ENCODE measurements around the gene LGI4.

Gene LGI4

DNA sequence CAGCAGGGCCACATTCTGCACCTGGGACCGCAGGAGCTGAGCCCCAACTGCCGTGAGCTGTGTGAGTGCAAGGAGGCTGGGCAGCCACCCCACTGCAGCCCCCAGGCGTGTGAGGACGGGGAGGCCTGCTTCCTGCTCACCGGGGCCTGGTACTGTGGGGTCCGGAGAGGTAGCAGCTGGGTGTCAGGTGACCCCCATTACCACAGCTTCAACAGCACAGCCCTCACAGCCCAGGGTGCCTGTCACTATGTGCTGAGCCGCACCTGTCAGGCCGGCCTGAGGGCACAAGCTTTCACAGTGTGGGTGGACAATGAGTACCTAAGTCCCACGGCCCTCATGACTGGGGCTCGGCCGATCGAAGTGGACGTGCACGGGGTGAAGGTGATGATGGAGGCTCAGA is 55.0 kb downstream of the LGI4 start:
- POLR2A ChIA-PET, result no interaction called here
- CTCF ChIA-PET, result interaction anchor here (0.8 to 9.6 kb wide), 3 partner anchors 9 to 35 kb away, joined by 3 to 89 read pairs (median 6); no protein-coding TSS in a partner anchor
- DNase-seq (ENCODE audit: low read depth, low spot score), result no peak

DNA sequence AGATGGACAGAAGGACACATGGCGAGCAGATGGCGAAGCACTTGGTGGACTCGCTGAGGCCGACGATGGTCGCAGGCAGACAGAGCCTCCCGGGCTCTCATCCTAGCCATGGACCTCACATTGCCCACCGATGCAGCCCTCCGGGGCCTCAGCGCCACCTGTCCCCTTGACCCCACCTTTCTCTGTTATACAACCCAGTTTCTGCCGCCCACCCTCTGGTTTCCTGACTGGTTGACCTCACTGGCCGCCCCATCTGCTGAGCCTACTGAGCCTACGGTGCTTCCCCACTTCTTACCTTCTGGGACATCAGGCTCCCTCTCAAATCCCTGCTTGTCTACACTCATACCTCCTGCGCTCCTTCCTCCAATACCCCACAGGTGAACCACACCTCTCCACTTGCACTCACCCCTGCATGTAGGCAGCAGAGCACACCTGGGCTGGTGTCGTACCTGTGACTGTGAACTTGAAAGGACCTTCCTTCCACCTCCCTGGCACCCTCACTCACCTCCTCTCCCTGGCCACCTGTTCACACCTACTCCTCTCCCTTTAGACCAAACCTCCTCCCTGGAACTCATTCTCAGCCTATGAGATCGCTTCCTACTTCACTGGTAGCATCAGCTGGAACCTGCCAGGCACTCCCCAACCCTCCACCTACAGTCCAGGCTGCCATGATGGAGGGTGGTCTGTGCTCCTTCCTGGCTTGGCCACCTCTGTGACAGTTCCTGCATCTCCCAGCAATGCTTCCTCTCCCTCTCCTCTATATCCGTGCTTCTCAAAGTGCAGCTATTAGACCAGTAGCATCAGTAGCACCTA is 57.2 kb downstream of the LGI4 start:
- no peak overlapping the region for H3K4me3 ChIP-seq (ENCODE audit: low read depth, low read length)
- TF ChIP-seq, protein P1, sequence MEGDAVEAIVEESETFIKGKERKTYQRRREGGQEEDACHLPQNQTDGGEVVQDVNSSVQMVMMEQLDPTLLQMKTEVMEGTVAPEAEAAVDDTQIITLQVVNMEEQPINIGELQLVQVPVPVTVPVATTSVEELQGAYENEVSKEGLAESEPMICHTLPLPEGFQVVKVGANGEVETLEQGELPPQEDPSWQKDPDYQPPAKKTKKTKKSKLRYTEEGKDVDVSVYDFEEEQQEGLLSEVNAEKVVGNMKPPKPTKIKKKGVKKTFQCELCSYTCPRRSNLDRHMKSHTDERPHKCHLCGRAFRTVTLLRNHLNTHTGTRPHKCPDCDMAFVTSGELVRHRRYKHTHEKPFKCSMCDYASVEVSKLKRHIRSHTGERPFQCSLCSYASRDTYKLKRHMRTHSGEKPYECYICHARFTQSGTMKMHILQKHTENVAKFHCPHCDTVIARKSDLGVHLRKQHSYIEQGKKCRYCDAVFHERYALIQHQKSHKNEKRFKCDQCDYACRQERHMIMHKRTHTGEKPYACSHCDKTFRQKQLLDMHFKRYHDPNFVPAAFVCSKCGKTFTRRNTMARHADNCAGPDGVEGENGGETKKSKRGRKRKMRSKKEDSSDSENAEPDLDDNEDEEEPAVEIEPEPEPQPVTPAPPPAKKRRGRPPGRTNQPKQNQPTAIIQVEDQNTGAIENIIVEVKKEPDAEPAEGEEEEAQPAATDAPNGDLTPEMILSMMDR (IDR thresholded peaks at IDR 0.05; ENCODE audit: insufficient read depth, low read length, missing control alignments), result no peak
- POLR2A ChIA-PET, result no interaction called here
- CTCF ChIA-PET, result interaction anchor here (1.0 kb wide), 1 partner anchor 57 kb away, joined by 3 read pairs; the partner anchor contains the start of gene LGI4
- no peak for DNase-seq (ENCODE audit: low read depth, low spot score)

More for the DNA sequence above, 55.0 kb downstream of the LGI4 start:
- TF ChIP-seq, protein P1 (IDR thresholded peaks at IDR 0.05; ENCODE audit: insufficient read depth, low read length, missing control alignments), result no peak
- H3K4me3 ChIP-seq (ENCODE audit: low read depth, low read length), result no peak overlapping the region

DNA sequence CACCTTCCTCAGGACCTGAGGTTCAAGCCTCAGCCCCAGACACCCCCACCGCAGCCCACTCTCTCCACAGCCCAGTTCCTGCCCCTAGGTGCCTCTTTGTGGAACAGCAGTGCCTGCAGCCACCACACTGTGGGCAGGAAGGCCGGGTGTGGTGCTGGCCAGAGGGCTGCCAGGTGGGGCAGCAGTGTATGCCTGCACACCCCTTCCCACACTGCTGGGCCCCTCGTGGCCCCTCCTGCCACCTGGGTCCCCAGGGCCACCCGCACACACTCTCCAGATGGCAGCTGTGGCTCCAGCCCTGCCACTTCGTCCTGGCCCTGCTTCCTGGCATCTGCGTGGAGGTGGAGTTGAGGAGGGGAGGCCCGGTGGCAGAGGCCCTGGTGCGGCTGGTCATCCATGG is 58.2 kb downstream of the LGI4 start:
- TF ChIP-seq, protein P1 (IDR thresholded peaks at IDR 0.05; ENCODE audit: insufficient read depth, low read length, missing control alignments), result no peak
- CTCF ChIA-PET, result interaction anchor here (1.0 kb wide), 1 partner anchor 58 kb away, joined by 3 read pairs; the partner anchor contains the start of gene LGI4
- no peak overlapping the region for H3K4me3 ChIP-seq (ENCODE audit: low read depth, low read length)
- POLR2A ChIA-PET, result interaction anchor here (0.6 kb wide), 1 partner anchor 23 kb away, joined by 4 read pairs; no protein-coding TSS in a partner anchor
- DNase-seq (ENCODE audit: low read depth, low spot score), result no peak

DNA sequence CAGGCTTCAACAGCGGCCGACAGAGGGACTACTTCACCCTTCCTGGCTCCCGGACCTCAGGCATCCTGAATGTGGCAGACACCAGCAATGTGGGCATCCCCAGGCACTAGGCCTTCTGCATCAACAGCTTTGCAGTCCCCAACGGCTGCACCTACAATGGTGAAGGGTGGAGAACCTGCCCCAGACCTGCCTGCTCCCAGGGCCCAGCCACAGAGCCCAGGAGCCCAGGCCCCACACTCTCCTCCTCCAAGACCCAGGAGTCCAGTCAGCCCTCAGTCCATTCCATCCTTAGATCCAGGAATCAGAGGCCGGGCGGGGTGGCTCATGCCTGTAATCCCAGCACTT is 58.9 kb downstream of the LGI4 start:
- ChIA-PET POLR2A (no interaction called here), CTCF (interaction anchor here (2.0 to 2.3 kb wide), 2 partner anchors 14 to 58 kb away, joined by 6 to 8 read pairs; partner anchors contain the start of gene LGI4)
- no peak for DNase-seq (ENCODE audit: low read depth, low spot score)
- TF ChIP-seq, protein P1 (IDR thresholded peaks at IDR 0.05; ENCODE audit: insufficient read depth, low read length, missing control alignments), result no peak
- H3K4me3 ChIP-seq (ENCODE audit: low read depth, low read length), result no peak overlapping the region

DNA sequence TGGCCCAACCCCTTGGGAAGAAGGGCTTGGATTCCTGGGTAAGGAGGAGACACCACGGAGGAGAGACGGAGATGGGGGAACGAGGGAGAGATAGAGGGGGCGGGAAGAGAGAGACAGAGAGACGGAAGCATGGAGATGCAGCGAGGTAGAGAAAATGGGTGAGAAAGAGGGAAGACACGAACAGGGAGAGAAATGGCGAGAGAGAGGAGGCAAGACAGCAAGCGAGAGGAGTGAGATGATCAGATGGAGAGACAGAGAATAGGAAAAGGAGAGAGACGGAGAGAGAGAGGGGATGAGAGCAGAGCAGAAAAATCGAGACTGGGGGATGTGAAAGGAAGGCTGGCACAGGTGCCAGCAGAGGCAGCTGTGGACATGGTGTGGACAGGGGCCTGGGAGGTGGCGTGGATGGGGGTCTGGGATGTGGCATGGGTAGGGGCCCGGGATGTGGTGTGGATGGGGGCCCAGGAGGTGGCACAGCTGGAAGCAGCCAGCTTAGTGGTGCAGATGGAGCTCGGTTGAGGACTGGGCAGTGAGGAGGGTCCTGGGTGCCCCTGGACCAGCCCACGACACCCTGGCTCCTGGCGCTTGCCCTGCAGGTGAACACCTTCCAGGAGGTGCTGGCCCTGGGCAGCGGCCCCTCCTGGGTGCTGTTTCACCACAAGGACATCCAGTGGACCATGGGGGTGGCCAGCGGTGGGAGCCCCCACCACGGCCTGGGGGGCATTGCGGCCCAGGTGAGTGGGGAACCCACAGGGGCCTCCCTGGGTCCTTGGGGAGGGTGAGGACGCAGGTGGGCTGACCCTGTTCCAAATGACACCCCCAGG is 59.4 kb downstream of the LGI4 start:
- TF ChIP-seq, protein P1 (IDR thresholded peaks at IDR 0.05; ENCODE audit: insufficient read depth, low read length, missing control alignments), result no peak
- ChIA-PET POLR2A (no interaction called here), CTCF (interaction anchor here (1.0 to 2.3 kb wide), 3 partner anchors 15 to 59 kb away, joined by 3 to 8 read pairs (median 6); partner anchors contain the start of gene LGI4)
- DNase-seq (ENCODE audit: low read depth, low spot score), result no peak
- H3K4me3 ChIP-seq (ENCODE audit: low read depth, low read length), result no peak overlapping the region

Measured in AG04449 (cell line).